OCI-LY1 (cell line): ENCODE data around the gene MSH3.

ENCODE experiments used
- CTCF ChIP-seq: fragments of 200-600 bp; sonication (generic), shearing (Covaris generic); IDR thresholded peaks from 2 replicates; pipeline ENCODE4 v1.5.1; 2017; ENCODE audit warnings: mild to moderate bottlenecking, antibody characterized with exemption, low read length, moderate library complexity, mixed read lengths
- EZH2 ChIP-seq: fragments of 200-600 bp; sonication (generic), shearing (Covaris generic); IDR thresholded peaks from 2 replicates; pipeline ENCODE4 v1.8.0; 2017; ENCODE audit warnings: borderline replicate concordance, mixed run types, mild to moderate bottlenecking, antibody characterized with exemption, low read length, moderate library complexity, mixed read lengths

- no peak for TF ChIP-seq CTCF
- no peak for TF ChIP-seq EZH2
Observed at GRCh38 chr5:80697100-80697499, 42.6 kb downstream of the MSH3 start.
